H1 (cell line): ENCODE data around the gene CDH26. TPM values are rescaled to one million over a fixed set of nuclear protein-coding genes. Genes with fewer than 3 reads are reported as not detected.

Experiments
- CTCF ChIA-PET: fragments of 300-600 bp; sonication (Branson Sonifier 250); formaldehyde crosslinking; loops from one replicate; lab custom pipeline; 2021; ENCODE audit not compliant: partially characterized antibody; lab: Charles Lee
- POLR2A ChIA-PET: fragments of 300-600 bp; sonication (Branson Sonifier 250); formaldehyde crosslinking; loops from one replicate; lab custom pipeline; 2021; ENCODE audit warnings: inconsistent platforms; ENCODE audit not compliant: partially characterized antibody; lab: Charles Lee
- DNase-seq, 2 experiments: peaks; one replicate each; pipeline versions ENCODE4 v3.0.0 to v3.0.0-alpha.2; 2010 to 2022; ENCODE audit warnings: low spot score in 2 of 2, low read depth in 1 of 2, mixed read lengths in 1 of 2
- FAIRE-seq: peaks from 2 replicates; lab custom pipeline; 2011; peaks lifted over from hg19 to GRCh38; lab: Jason Lieb, UNC
- H2AFZ ChIP-seq: 2 replicates; pipeline ENCODE4 v1.8.1; 2012; ENCODE audit warnings: low read length, inconsistent platforms
- H2AK5ac ChIP-seq: 2 replicates; pipeline ENCODE4 v1.6.1; 2013; ENCODE audit warnings: low read depth, low read length
- H2BK120ac ChIP-seq: replicated peaks from 2 replicates; pipeline ENCODE3; 2013; ENCODE audit warnings: low read depth, low read length, inconsistent platforms
- H2BK12ac ChIP-seq: 2 replicates; pipeline ENCODE4 v1.6.1; 2013; ENCODE audit warnings: low read depth, low read length
- H2BK15ac ChIP-seq: 2 replicates; pipeline ENCODE4 v1.6.1; 2013; ENCODE audit warnings: low read length
- H2BK20ac ChIP-seq: 2 replicates; pipeline ENCODE4 v1.6.1; 2013; ENCODE audit warnings: low read length
- H2BK5ac ChIP-seq: 2 replicates; pipeline ENCODE4 v1.6.1; 2013; ENCODE audit warnings: low read depth, low read length
- H3K14ac ChIP-seq: 2 replicates; pipeline ENCODE4 v1.6.1; 2013; ENCODE audit warnings: inconsistent platforms; ENCODE audit not compliant: insufficient read length
- H3K18ac ChIP-seq: 2 replicates; pipeline ENCODE4 v1.6.1; 2013; ENCODE audit warnings: low read length; ENCODE audit errors: extremely low read depth
- H3K23ac ChIP-seq: 2 replicates; pipeline ENCODE4 v1.6.1; 2013; ENCODE audit warnings: inconsistent platforms; ENCODE audit not compliant: insufficient read length
- H3K23me2 ChIP-seq: 2 replicates; pipeline ENCODE4 v1.6.1; 2013; ENCODE audit warnings: low read depth, low read length
- H3K27ac ChIP-seq: 2 replicates; pipeline ENCODE4 v1.6.1; 2011; ENCODE audit warnings: low read depth, low read length, inconsistent platforms
- H3K27me3 ChIP-seq, 4 experiments: replicated peaks in 1 of 4; 1 replicate in 1 of 4; 2 replicates in 3 of 4; pipeline versions ENCODE4 v1.6.1 to v1.8.1; 2011 to 2013; ENCODE audit warnings: low read length in 3 of 4, mild to moderate bottlenecking in 3 of 4, inconsistent platforms in 2 of 4, mixed read lengths in 2 of 4, moderate library complexity in 1 of 4; ENCODE audit not compliant: control insufficient read depth in 3 of 4, insufficient read depth in 3 of 4; ENCODE audit errors: extremely low read depth in 1 of 4
- H3K36me3 ChIP-seq, 4 experiments: 2 replicates each; pipeline versions ENCODE4 v1.6.1 to v1.8.1; 2011 to 2013; ENCODE audit warnings: mild to moderate bottlenecking in 4 of 4, low read length in 3 of 4, moderate library complexity in 2 of 4, control low read depth in 1 of 4, inconsistent platforms in 1 of 4; ENCODE audit not compliant: insufficient read depth in 4 of 4, control insufficient read depth in 2 of 4
- H3K4ac ChIP-seq: replicated peaks from 2 replicates; pipeline ENCODE3; 2013; ENCODE audit warnings: low read length, low read depth, mixed read lengths, inconsistent platforms; ENCODE audit not compliant: insufficient read length
- H3K4me1 ChIP-seq, 4 experiments: replicated peaks in 1 of 4; 1 replicate in 1 of 4; 2 replicates in 3 of 4; pipeline versions ENCODE4 v1.6.1 to v1.8.1; 2011 to 2013; ENCODE audit warnings: low read length in 3 of 4, inconsistent platforms in 2 of 4, mixed read lengths in 1 of 4; ENCODE audit not compliant: insufficient read depth in 4 of 4, control insufficient read depth in 3 of 4
- H3K4me2 ChIP-seq, 2 experiments: 2 replicates each; pipeline versions ENCODE4 v1.6.1 to v1.8.1; 2011 to 2013; ENCODE audit warnings: low read depth in 2 of 2, low read length in 2 of 2, control low read depth in 1 of 2, inconsistent platforms in 1 of 2, mild to moderate bottlenecking in 1 of 2; ENCODE audit not compliant: insufficient read depth in 1 of 2
- H3K4me3 ChIP-seq, 4 experiments: fragments of 200-600, 300-600 bp in 1 of 4; sonication (generic), shearing (Covaris generic), sonication (Bioruptor Twin) in 1 of 4; 2 replicates each; pipeline versions ENCODE4 v1.5.1 to v1.8.1; 2011 to 2016; ENCODE audit warnings: low read length in 4 of 4, low read depth in 3 of 4, control low read depth in 2 of 4, inconsistent platforms in 2 of 4, mild to moderate bottlenecking in 2 of 4, mixed read lengths in 1 of 4, moderate library complexity in 1 of 4; ENCODE audit not compliant: insufficient read depth in 2 of 4; ENCODE audit errors: extremely low read depth in 1 of 4
- H3K56ac ChIP-seq: replicated peaks from 2 replicates; pipeline ENCODE3; 2013; ENCODE audit warnings: low read depth, mild to moderate bottlenecking, mixed read lengths, low read length, inconsistent platforms; ENCODE audit not compliant: insufficient read length
- H3K79me1 ChIP-seq: 2 replicates; pipeline ENCODE4 v1.6.1; 2013; ENCODE audit warnings: low read depth, low read length, control low read depth
- H3K79me2 ChIP-seq, 2 experiments: 2 replicates each; pipeline versions ENCODE4 v1.6.1 to v1.8.1; 2012 to 2013; ENCODE audit warnings: low read length in 2 of 2, mild to moderate bottlenecking in 2 of 2, inconsistent platforms in 1 of 2; ENCODE audit not compliant: insufficient read depth in 2 of 2, control insufficient read depth in 1 of 2
- H3K9ac ChIP-seq, 4 experiments: replicated peaks in 1 of 4; 1 replicate in 1 of 4; 2 replicates in 3 of 4; pipeline versions ENCODE4 v1.6.1 to v1.8.1; 2011 to 2013; ENCODE audit warnings: low read depth in 3 of 4, low read length in 3 of 4, control low read depth in 2 of 4, mild to moderate bottlenecking in 2 of 4, moderate library complexity in 2 of 4, inconsistent platforms in 1 of 4; ENCODE audit errors: extremely low read depth in 1 of 4
- H3K9me3 ChIP-seq, 2 experiments: 2 replicates each; pipeline versions ENCODE4 v1.6.1 to v1.8.1; 2012 to 2013; ENCODE audit warnings: mild to moderate bottlenecking in 2 of 2, moderate library complexity in 2 of 2, control low read depth in 1 of 2, inconsistent platforms in 1 of 2, low read depth in 1 of 2, low read length in 1 of 2, mixed read lengths in 1 of 2; ENCODE audit not compliant: insufficient read depth in 2 of 2
- H4K20me1 ChIP-seq, 2 experiments: replicated peaks in 1 of 2; 2 replicates each; pipeline versions ENCODE3 to v1.8.1; 2011 to 2013; ENCODE audit warnings: inconsistent platforms in 2 of 2, low read length in 2 of 2, mild to moderate bottlenecking in 1 of 2; ENCODE audit not compliant: insufficient read depth in 2 of 2, control insufficient read depth in 1 of 2
- H4K5ac ChIP-seq: 2 replicates; pipeline ENCODE4 v1.6.1; 2013; ENCODE audit warnings: low read length, low read depth, mixed read lengths, inconsistent platforms; ENCODE audit not compliant: insufficient read length
- H4K8ac ChIP-seq: 2 replicates; pipeline ENCODE4 v1.8.0; 2013; ENCODE audit warnings: mild to moderate bottlenecking, moderate library complexity, low read length, inconsistent platforms; ENCODE audit not compliant: insufficient read depth; ENCODE audit errors: extremely low read depth
- H4K91ac ChIP-seq: replicated peaks from 2 replicates; pipeline ENCODE3; 2013; ENCODE audit warnings: low read length, mixed read lengths, inconsistent platforms; ENCODE audit not compliant: insufficient read length
- EGR1 ChIP-seq: IDR thresholded peaks from 2 replicates; pipeline ENCODE4 v1.6.1; 2011; ENCODE audit warnings: low read depth, low read length, borderline replicate concordance
- WGBS, 2 experiments: shearing (Covaris generic) in 1 of 2; methylation state at CpG; one replicate each; pipeline versions ENCODE4 v1.1.6 to v1.1.7; 2013 to 2015; ENCODE audit warnings: low lambda C conversion rate in 2 of 2, mixed read lengths in 2 of 2, inconsistent platforms in 1 of 2, low coverage in 1 of 2, missing lambda C conversion rate in 1 of 2; ENCODE audit not compliant: insufficient replicate concordance in 2 of 2, insufficient coverage in 1 of 2, insufficient read length in 1 of 2; ENCODE audit errors: extremely low coverage in 1 of 2, missing lambda C conversion rate in 1 of 2; 5-methylcytosine and 5-hydroxymethylcytosine counted together
- polyA plus RNA-seq, 7 experiments: library from polyadenylated mRNA; depleted of rRNA in 3 of 7; stranded (reverse) in 5 of 7; unstranded in 2 of 7; fragments of >200 nt in 5 of 7; fragments of 200-250 nt in 2 of 7; gene quantifications; 1 replicate in 5 of 7; 2 replicates in 1 of 7; 4 replicates in 1 of 7; pipeline versions ENCODE4 v1.2.1 to v1.2.3, GENCODE V29; 2011 to 2013; ENCODE audit warnings: missing spikeins in 2 of 7, mixed read lengths in 2 of 7
- total RNA-seq: library from RNA; stranded (reverse); fragmentation: NEBNext Ultra II Directional; extraction: Animal tissue kit (Norgen Biotek cat#: 25700); gene quantifications from 2 replicates; pipeline ENCODE4 v1.2.1, GENCODE V29; 2021

Gene CDH26
- total and polyA plus RNA-seq, 2 of the 8 experiments (the other 6 are each of a cell fraction or from before 2014, with no cell fraction given): 1.5 to 1.7 TPM

- Histone ChIP-seq H3K14ac (no peak overlapping the region), H3K79me1 (no peaks in the 10 kb centered on the region), H3K4ac (no peak overlapping the region), H3K36me3 (no peaks in the 10 kb centered on the region), H3K27ac (no peak overlapping the region), H3K4me3 (no peak overlapping the region), H3K18ac (no peak overlapping the region), H4K8ac (no peak overlapping the region), H3K23me2 (no peaks in the 10 kb centered on the region), H4K5ac (no peak overlapping the region), H3K4me1 (no peaks in the 10 kb centered on the region), H3K9ac (no peak overlapping the region), H2BK12ac (no peak overlapping the region), H4K20me1 (no peaks in the 10 kb centered on the region), H3K4me2 (no peak overlapping the region), H2AK5ac (no peak overlapping the region), H3K79me2 (no peaks in the 10 kb centered on the region), H4K91ac (no peak overlapping the region), H2BK5ac (no peak overlapping the region), H3K27me3 (no peaks in the 10 kb centered on the region; a peak in 1 of 7 replicates), H2BK120ac (no peak overlapping the region), H3K9me3 (no peaks in the 10 kb centered on the region), H3K23ac (no peak overlapping the region), H3K56ac (no peak overlapping the region), H2BK20ac (no peak overlapping the region), H2BK15ac (no peak overlapping the region), H2AFZ (no peak overlapping the region)
- no peak for FAIRE-seq
- POLR2A ChIA-PET: no interaction called here
- DNase-seq: no peak
- TF ChIP-seq EGR1: no peak
- 93% methylated on average over 3 of the region's 3 CpGs; no CpG with 5 or more reads in 1 of the 2 experiments for WGBS, 2 experiments
- CTCF ChIA-PET: interaction anchor here (1.0 to 1.8 kb wide), 5 partner anchors 12 to 159 kb away, joined by 3 to 6 read pairs (median 3); no protein-coding TSS in a partner anchor
Measured at GRCh38 chr20:60052322-60052721, 94.1 kb downstream of the CDH26 start.
